Sigmoid colon (tissue), 4 donors: Measurements from ENCODE around the gene CDC14A.

Source experiments
- EP300 ChIP-seq, 4 donors: sonication (generic); formaldehyde crosslinking; IDR thresholded peaks; one replicate each; pipeline ENCODE4 v1.6.1; 2017; ENCODE audit warnings: antibody characterized with exemption in 4 of 4
- POLR2A ChIP-seq, 2 donors: fragments of 450-650 bp; IDR thresholded peaks; one replicate each; pipeline ENCODE4 v1.6.1; 2016; ENCODE audit warnings: antibody characterized with exemption in 2 of 2, mild to moderate bottlenecking in 2 of 2, moderate library complexity in 2 of 2
- POLR2AphosphoS5 ChIP-seq, 4 donors: sonication (generic); formaldehyde crosslinking; IDR thresholded peaks; one replicate each; pipeline ENCODE4 v1.6.1; 2017; ENCODE audit warnings: antibody characterized with exemption in 4 of 4
- TF ChIP-seq, protein P1 (sequence below), 4 experiments: fragments of 450-650 bp in 3 of 4; fragments of 200-600 bp in 1 of 4; IDR thresholded peaks; one replicate each; pipeline ENCODE4 v1.5.1; 2016 to 2019; ENCODE audit warnings: antibody characterized with exemption in 4 of 4, mild to moderate bottlenecking in 3 of 4, moderate library complexity in 2 of 4

DNA sequence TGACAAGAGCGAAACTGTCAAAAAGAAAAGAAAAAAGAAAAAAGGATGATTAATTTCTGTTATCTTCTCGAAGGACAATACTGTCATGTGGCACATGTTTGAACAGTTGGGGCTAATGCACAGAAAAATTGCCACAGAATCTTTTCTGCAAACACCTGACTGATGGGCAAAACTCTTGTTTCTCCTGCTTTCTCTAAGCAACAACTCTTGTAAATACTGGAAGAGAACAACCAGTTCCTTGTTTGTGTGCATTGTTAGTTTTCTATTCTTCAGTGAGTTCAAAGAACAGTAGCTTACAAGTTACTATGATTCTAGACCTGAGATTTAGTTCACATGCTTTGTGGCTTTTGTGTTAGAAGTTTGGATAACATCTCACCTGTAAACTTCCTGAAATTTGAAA lies 60.7 kb downstream of the CDC14A start:
- TF ChIP-seq, protein P1, sequence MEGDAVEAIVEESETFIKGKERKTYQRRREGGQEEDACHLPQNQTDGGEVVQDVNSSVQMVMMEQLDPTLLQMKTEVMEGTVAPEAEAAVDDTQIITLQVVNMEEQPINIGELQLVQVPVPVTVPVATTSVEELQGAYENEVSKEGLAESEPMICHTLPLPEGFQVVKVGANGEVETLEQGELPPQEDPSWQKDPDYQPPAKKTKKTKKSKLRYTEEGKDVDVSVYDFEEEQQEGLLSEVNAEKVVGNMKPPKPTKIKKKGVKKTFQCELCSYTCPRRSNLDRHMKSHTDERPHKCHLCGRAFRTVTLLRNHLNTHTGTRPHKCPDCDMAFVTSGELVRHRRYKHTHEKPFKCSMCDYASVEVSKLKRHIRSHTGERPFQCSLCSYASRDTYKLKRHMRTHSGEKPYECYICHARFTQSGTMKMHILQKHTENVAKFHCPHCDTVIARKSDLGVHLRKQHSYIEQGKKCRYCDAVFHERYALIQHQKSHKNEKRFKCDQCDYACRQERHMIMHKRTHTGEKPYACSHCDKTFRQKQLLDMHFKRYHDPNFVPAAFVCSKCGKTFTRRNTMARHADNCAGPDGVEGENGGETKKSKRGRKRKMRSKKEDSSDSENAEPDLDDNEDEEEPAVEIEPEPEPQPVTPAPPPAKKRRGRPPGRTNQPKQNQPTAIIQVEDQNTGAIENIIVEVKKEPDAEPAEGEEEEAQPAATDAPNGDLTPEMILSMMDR (IDR thresholded peaks at IDR 0.05), result no peak
- TF ChIP-seq POLR2A (IDR thresholded peaks at IDR 0.05) (no peak), EP300 (IDR thresholded peaks at IDR 0.05) (no peak), POLR2AphosphoS5 (IDR thresholded peaks at IDR 0.05) (no peak)
